ENCODE measurements around the gene AADACL4. TPM values are rescaled to one million over a fixed set of nuclear protein-coding genes. Genes with fewer than 3 reads are reported as not detected.

AADACL4 gene
- not detected in 2 replicates for polyA plus RNA-seq

GRCh38 chr1:12643785-12644184 lies at the start of gene AADACL4:
AADACL4 (plus strand) TSS chr1:12644085; CDS start chr1:12644547, 462 bp downstream.

GRCh38 chr1:12617901-12618660 lies 25.8 kb upstream of the AADACL4 start, which contains the start of gene DHRS3:
DHRS3 (minus strand) TSS chr1:12618210; CDS start chr1:12617348, 862 bp downstream.

GRCh38 chr1:12715896-12716437 lies 72.1 kb downstream of the AADACL4 start, which contains the start of gene AADACL3:
AADACL3 (plus strand) TSS chr1:12716110; CDS start chr1:12716177, 67 bp downstream.

Other genes starting within 250 kb of the AADACL4 start
- 0.38 and 0.87 TPM in 2 replicates for gene DHRS3, start 25.9 kb upstream of the AADACL4 start, polyA plus RNA-seq
- gene AADACL3, start 72.0 kb downstream of the AADACL4 start, polyA plus RNA-seq = not detected in 2 replicates
- not detected in 2 replicates for gene CFAP107, start 102.1 kb downstream of the AADACL4 start, polyA plus RNA-seq
- not detected in 2 replicates for gene PRAMEF12, start 129.7 kb downstream of the AADACL4 start, polyA plus RNA-seq
- gene PRAMEF1, start 147.3 kb downstream of the AADACL4 start, polyA plus RNA-seq = not detected in 2 replicates
- gene PRAMEF11, start 187.3 kb downstream of the AADACL4 start, polyA plus RNA-seq = not detected in 2 replicates
- not detected in 2 replicates for gene HNRNPCL1, start 204.6 kb downstream of the AADACL4 start, polyA plus RNA-seq
- gene PRAMEF2, start 213.0 kb downstream of the AADACL4 start, polyA plus RNA-seq = not detected in 2 replicates
- not detected in 2 replicates for gene PRAMEF4, start 242.1 kb downstream of the AADACL4 start, polyA plus RNA-seq